Ishikawa (cell line): Measurements from ENCODE around the gene ABHD4.

Experiments
- CEBPB ChIP-seq: IDR thresholded peaks from 2 replicates; pipeline ENCODE4 v1.6.1; 2012
- CREB1 ChIP-seq: IDR thresholded peaks from 2 replicates; pipeline ENCODE4 v1.6.1; 2012; ENCODE audit warnings: low read depth
- EGR1 ChIP-seq: IDR thresholded peaks from 2 replicates; pipeline ENCODE4 v1.6.1; 2012
- EP300 ChIP-seq: IDR thresholded peaks from 2 replicates; pipeline ENCODE4 v1.6.1; 2012; ENCODE audit warnings: borderline replicate concordance
- FOXM1 ChIP-seq: IDR thresholded peaks from 2 replicates; pipeline ENCODE4 v1.6.1; 2012; ENCODE audit warnings: low read depth, borderline replicate concordance
- MAX ChIP-seq: IDR thresholded peaks from 2 replicates; pipeline ENCODE4 v1.6.1; 2012
- NFIC ChIP-seq: IDR thresholded peaks from 2 replicates; pipeline ENCODE4 v1.6.1; 2012
- RAD21 ChIP-seq: IDR thresholded peaks from 2 replicates; pipeline ENCODE4 v1.6.1; 2012; ENCODE audit warnings: low read depth
- REST ChIP-seq: IDR thresholded peaks from 2 replicates; pipeline ENCODE4 v1.6.1; 2012; ENCODE audit warnings: low read depth, mild to moderate bottlenecking
- TAF1 ChIP-seq: IDR thresholded peaks from 2 replicates; pipeline ENCODE4 v1.6.1; 2012; ENCODE audit warnings: low read depth, mild to moderate bottlenecking
- TCF12 ChIP-seq: IDR thresholded peaks from 2 replicates; pipeline ENCODE4 v1.6.1; 2012; ENCODE audit warnings: low read depth
- TEAD4 ChIP-seq: IDR thresholded peaks from 2 replicates; pipeline ENCODE4 v1.6.1; 2012
- YY1 ChIP-seq: IDR thresholded peaks from 2 replicates; pipeline ENCODE4 v1.6.1; 2012; ENCODE audit warnings: low read depth
- ZBTB7A ChIP-seq: IDR thresholded peaks from 2 replicates; pipeline ENCODE4 v1.6.1; 2012; ENCODE audit warnings: low read depth
- TF ChIP-seq, protein P1 (sequence below): IDR thresholded peaks from 2 replicates; pipeline ENCODE4 v1.6.1; 2012

The ABHD4 gene

GRCh38 chr14:22622255-22622654, 24.2 kb downstream of the ABHD4 start:
- TF ChIP-seq NFIC: no peak
- TF ChIP-seq, protein P1, sequence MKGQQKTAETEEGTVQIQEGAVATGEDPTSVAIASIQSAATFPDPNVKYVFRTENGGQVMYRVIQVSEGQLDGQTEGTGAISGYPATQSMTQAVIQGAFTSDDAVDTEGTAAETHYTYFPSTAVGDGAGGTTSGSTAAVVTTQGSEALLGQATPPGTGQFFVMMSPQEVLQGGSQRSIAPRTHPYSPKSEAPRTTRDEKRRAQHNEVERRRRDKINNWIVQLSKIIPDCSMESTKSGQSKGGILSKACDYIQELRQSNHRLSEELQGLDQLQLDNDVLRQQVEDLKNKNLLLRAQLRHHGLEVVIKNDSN: no peak
- TF ChIP-seq YY1: no peak
- no peak for TF ChIP-seq EGR1
- no peak for TF ChIP-seq CEBPB
- no peak for TF ChIP-seq CREB1
- no peak for TF ChIP-seq TCF12
- no peak for TF ChIP-seq REST
- no peak for TF ChIP-seq ZBTB7A
- no peak for TF ChIP-seq EP300
- no peak for TF ChIP-seq FOXM1
- no peak for TF ChIP-seq MAX
- no peak for TF ChIP-seq TAF1
- TF ChIP-seq TEAD4: no peak
- no peak for TF ChIP-seq RAD21

DNA sequence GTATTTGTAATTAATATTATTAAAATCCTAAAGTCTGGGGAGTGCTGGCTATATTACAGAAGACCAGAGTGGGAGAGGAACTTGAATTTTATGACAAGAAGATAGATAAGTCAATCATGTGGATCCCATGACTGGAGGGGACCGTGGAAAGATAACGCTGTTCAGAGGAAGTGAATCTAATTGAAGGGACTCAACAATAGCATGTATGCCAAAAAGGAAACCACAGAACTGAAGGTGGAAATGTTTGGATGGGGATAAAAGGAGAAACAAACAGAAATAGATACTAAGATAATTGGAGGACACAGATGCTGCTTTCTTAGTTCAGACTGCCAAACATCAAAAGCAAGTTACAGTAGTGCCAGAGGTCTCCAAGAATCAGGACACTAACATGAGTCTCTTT, 24.9 kb downstream of the ABHD4 start:
- TF ChIP-seq, protein P1: no peak
- no peak for TF ChIP-seq RAD21

- TF ChIP-seq EGR1 (no peak), REST (no peak), MAX (no peak)
Observed at GRCh38 chr14:22626590-22626989, 28.5 kb downstream of the ABHD4 start.

- TF ChIP-seq FOXM1: no peak
- no peak for TF ChIP-seq TAF1
- no peak for TF ChIP-seq RAD21
- TF ChIP-seq ZBTB7A: no peak
Observed at GRCh38 chr14:22627506-22628263, 29.6 kb downstream of the ABHD4 start.

DNA sequence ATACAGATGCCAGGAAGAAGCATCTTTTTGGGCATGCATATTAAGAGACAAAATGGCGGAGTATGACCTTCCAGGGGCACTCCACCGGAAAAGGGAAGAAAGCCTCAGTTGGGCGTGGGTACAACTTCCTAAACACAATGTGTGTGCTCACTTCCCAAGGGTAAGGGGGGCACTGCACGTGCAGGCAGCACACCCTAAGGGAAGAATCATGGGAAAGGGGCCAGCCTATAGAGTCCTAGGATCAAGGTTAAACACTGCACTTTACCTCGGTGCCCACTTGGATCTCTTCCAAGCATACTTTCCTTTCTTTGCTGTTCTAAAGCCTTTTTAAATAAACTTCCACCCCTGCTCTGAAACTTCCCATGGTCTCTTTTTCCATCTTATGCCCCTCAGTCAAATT, 31.3 kb downstream of the ABHD4 start:
- TF ChIP-seq CREB1 (no peak), CEBPB (no peak), EGR1 (no peak), YY1 (no peak), REST (no peak), MAX (no peak), TCF12 (no peak), ZBTB7A (no peak), FOXM1 (no peak), NFIC (no peak), TAF1 (no peak), EP300 (no peak), TEAD4 (no peak), RAD21 (no peak)
- TF ChIP-seq, protein P1: no peak
